ENCODE data around the gene SETX.

The SETX gene

GRCh38 chr9:132211570-132211969 is 143.2 kb downstream of the SETX start:
- Histone ChIP-seq H3K4me1 (ENCODE audit: control insufficient read depth, insufficient read depth, low read length) (peaks cover 14% of the 10 kb centered on the region), H3K9ac (ENCODE audit: low read length) (no peak overlapping the region), H3K27ac (ENCODE audit: low read depth, low read length) (no peak overlapping the region), H3K36me3 (ENCODE audit: control insufficient read depth, insufficient read depth, low read length) (no peaks in the 10 kb centered on the region), H3K9me3 (ENCODE audit: control insufficient read depth, insufficient read depth, low read depth, low read length) (no peaks in the 10 kb centered on the region), H3K4me3 (ENCODE audit: low read depth, low read length) (no peak overlapping the region), H3K27me3 (ENCODE audit: control insufficient read depth, insufficient read depth, low read length) (no peaks in the 10 kb centered on the region)

All from HUES6 (cell line).